Endothelial cell of umbilical vein (primary cell): ENCODE measurements around the gene LIPA. TPM values are rescaled to one million over a fixed set of nuclear protein-coding genes. Genes with fewer than 3 reads are reported as not detected.

Source experiments
- BruUV-seq: library from RNA; stranded (reverse); fragments of 400-500 nt; replicated peaks from 2 replicates; lab custom pipeline; 2021; lab: Mats Ljungman, UMichigan
- CTCF ChIA-PET: fragments of 300-600, 350-600 bp; sonication (Branson Sonifier 250); formaldehyde crosslinking; loops from one replicate; lab custom pipeline; 2021; ENCODE audit warnings: antibody characterized with exemption, inconsistent platforms; lab: Charles Lee
- POLR2A ChIA-PET: fragments of 300-600, 350-600 bp; sonication (Branson Sonifier 250); formaldehyde crosslinking; loops from one replicate; lab custom pipeline; 2021; ENCODE audit warnings: antibody characterized with exemption, inconsistent platforms; lab: Charles Lee
- DNase-seq: peaks from one replicate; pipeline ENCODE4 v3.0.0-alpha.2; 2011; ENCODE audit warnings: low read depth, low spot score
- FAIRE-seq: peaks from 2 replicates; lab custom pipeline; 2011; peaks lifted over from hg19 to GRCh38; lab: Jason Lieb, UNC
- H2AFZ ChIP-seq: 2 replicates; pipeline ENCODE4 v1.6.0; 2012; ENCODE audit warnings: low read depth, low read length, control low read depth, inconsistent platforms
- H3K27ac ChIP-seq: 2 replicates; pipeline ENCODE4 v1.5.1; 2011; ENCODE audit warnings: low read depth, mild to moderate bottlenecking, control low read depth, low read length, moderate library complexity; ENCODE audit not compliant: insufficient read depth
- H3K27me3 ChIP-seq, 2 experiments: 2 replicates each; pipeline versions ENCODE4 v1.6.0 to v1.6.1; 2011; ENCODE audit warnings: low read length in 2 of 2, mixed read lengths in 1 of 2; ENCODE audit not compliant: control insufficient read depth in 2 of 2, insufficient read depth in 2 of 2
- H3K36me3 ChIP-seq, 2 experiments: 2 replicates in 1 of 2; 3 replicates in 1 of 2; pipeline ENCODE4 v1.5.1; 2011; ENCODE audit warnings: low read length in 2 of 2, mild to moderate bottlenecking in 1 of 2, moderate library complexity in 1 of 2; ENCODE audit not compliant: control insufficient read depth in 2 of 2, insufficient read depth in 2 of 2; ENCODE audit errors: extremely low read depth in 1 of 2
- H3K4me1 ChIP-seq: 3 replicates; pipeline ENCODE4 v1.5.1; 2011; ENCODE audit warnings: mild to moderate bottlenecking, low read length; ENCODE audit not compliant: control insufficient read depth, insufficient read depth; ENCODE audit errors: extremely low read depth
- H3K4me2 ChIP-seq: 2 replicates; pipeline ENCODE4 v1.6.1; 2011; ENCODE audit warnings: low read length, control low read depth, mixed read lengths; ENCODE audit not compliant: insufficient read depth
- H3K4me3 ChIP-seq, 3 experiments: fragments of 200-600 bp in 1 of 3; sonication (generic), shearing (Covaris generic) in 1 of 3; replicated peaks in 1 of 3; 2 replicates each; pipeline ENCODE4 v1.5.1; 2011 to 2016; ENCODE audit warnings: control low read depth in 3 of 3, low read length in 3 of 3, mild to moderate bottlenecking in 2 of 3, inconsistent platforms in 1 of 3, low read depth in 1 of 3, moderate library complexity in 1 of 3; ENCODE audit not compliant: insufficient read depth in 1 of 3
- H3K79me2 ChIP-seq: 2 replicates; pipeline ENCODE4 v1.6.0; 2012; ENCODE audit warnings: low read length, inconsistent platforms; ENCODE audit not compliant: control insufficient read depth, insufficient read depth
- H3K9ac ChIP-seq: replicated peaks from 2 replicates; pipeline ENCODE3; 2011; ENCODE audit warnings: low read length, control low read depth; ENCODE audit not compliant: insufficient read depth; ENCODE audit errors: extremely low read depth
- H3K9me1 ChIP-seq: replicated peaks from 3 replicates; pipeline ENCODE4 v1.6.0; 2011; ENCODE audit warnings: mild to moderate bottlenecking, low read length; ENCODE audit not compliant: control insufficient read depth, insufficient read depth; ENCODE audit errors: extremely low read depth
- H3K9me3 ChIP-seq: replicated peaks from 2 replicates; pipeline ENCODE4 v1.5.1; 2012; ENCODE audit warnings: low read length, inconsistent platforms; ENCODE audit not compliant: control insufficient read depth, insufficient read depth
- H4K20me1 ChIP-seq: replicated peaks from 2 replicates; pipeline ENCODE3; 2011; ENCODE audit warnings: mild to moderate bottlenecking, low read length; ENCODE audit not compliant: control insufficient read depth, insufficient read depth; ENCODE audit errors: extremely low read depth
- CTCF ChIP-seq, 2 donors: IDR thresholded peaks; 1 replicate in 1 of 2; 2 replicates in 1 of 2; pipeline ENCODE4 v1.5.1; 2011; ENCODE audit warnings: low read length in 2 of 2, mild to moderate bottlenecking in 2 of 2, moderate library complexity in 2 of 2, control low read depth in 1 of 2, inconsistent platforms in 1 of 2, low read depth in 1 of 2; ENCODE audit not compliant: insufficient read depth in 1 of 2; ENCODE audit errors: extremely low read depth in 1 of 2
- EZH2 ChIP-seq: IDR thresholded peaks from 2 replicates; pipeline ENCODE4 v1.6.1; 2012; ENCODE audit warnings: borderline replicate concordance, low read depth, mild to moderate bottlenecking, moderate library complexity, low read length, inconsistent platforms; ENCODE audit not compliant: severe bottlenecking
- FOS ChIP-seq: IDR thresholded peaks from 2 replicates; pipeline ENCODE4 v1.6.1; 2011; ENCODE audit warnings: mild to moderate bottlenecking, low read length, moderate library complexity, borderline replicate concordance; ENCODE audit not compliant: insufficient read depth
- GATA2 ChIP-seq: IDR thresholded peaks from 2 replicates; pipeline ENCODE4 v1.7.0; 2011; ENCODE audit warnings: low read depth, mild to moderate bottlenecking, moderate library complexity, mixed read lengths, low read length; ENCODE audit not compliant: insufficient read length, insufficient read depth
- JUN ChIP-seq: IDR thresholded peaks from 2 replicates; pipeline ENCODE4 v1.6.1; 2011; ENCODE audit warnings: borderline replicate concordance, low read depth; ENCODE audit not compliant: insufficient read length, insufficient read depth
- MAX ChIP-seq: IDR thresholded peaks from 2 replicates; pipeline ENCODE4 v1.6.1; 2011; ENCODE audit not compliant: insufficient read depth, insufficient read length
- MYC ChIP-seq: IDR thresholded peaks from one replicate; pipeline ENCODE4 v1.6.1; 2011; ENCODE audit warnings: mild to moderate bottlenecking, low read depth, low read length
- POLR2A ChIP-seq: IDR thresholded peaks from 2 replicates; pipeline ENCODE4 v1.6.1; 2012; ENCODE audit warnings: low read depth, mild to moderate bottlenecking, control low read depth, low read length
- POLR2AphosphoS5 ChIP-seq: IDR thresholded peaks from 2 replicates; pipeline ENCODE4 v1.6.1; 2012; ENCODE audit warnings: low read depth, mild to moderate bottlenecking, control low read depth, low read length, moderate library complexity; ENCODE audit not compliant: insufficient read depth
- dilution Hi-C: fragments of 300-500 bp; cut with MboI; formaldehyde crosslinking; loops from one replicate; pipeline ENCODE4 v1.15.0; 2019; ENCODE audit warnings: low sequenced_read_pairs; ENCODE audit not compliant: extremely low pct_ligation_motif_present
- intact Hi-C: fragments of 100-400 bp; cut with micrococcal nuclease; formaldehyde crosslinking; loops from one replicate; pipeline ENCODE4 v1.10.0; 2022
- polyA plus RNA-seq, 4 experiments: library from polyadenylated mRNA; depleted of rRNA in 3 of 4; stranded (reverse) in 3 of 4; unstranded in 1 of 4; fragments of >200 nt; gene quantifications; 2 replicates each; pipeline versions ENCODE4 v1.2.1 to v1.2.3, GENCODE V29; 2011 to 2012; ENCODE audit warnings: missing spikeins in 1 of 4
- total RNA-seq: library from RNA; stranded (reverse); gene quantifications from 2 replicates; pipeline ENCODE4 v1.2.3, GENCODE V29; 2021

Gene LIPA
- total and polyA plus RNA-seq, 2 donors (not counting 3 experiments of a cell fraction or from before 2014, with no cell fraction given) = 24.0 to 41.1 TPM

- CTCF ChIA-PET = interaction anchor here (0.6 to 1.9 kb wide), 3 partner anchors 106 to 151 kb away, joined by 3 to 9 read pairs (median 4); partner anchors contain the start of gene IFIT5
- Histone ChIP-seq H3K4me3 (no peak overlapping the region), H3K27ac (no peak overlapping the region), H3K9ac (no peak overlapping the region), H3K4me2 (no peak overlapping the region), H3K4me1 (no peaks in the 10 kb centered on the region), H2AFZ (no peak overlapping the region), H3K79me2 (no peaks in the 10 kb centered on the region), H3K9me1 (no peaks in the 10 kb centered on the region), H4K20me1 (no peaks in the 10 kb centered on the region), H3K27me3 (peaks cover 56 to 67% of the 10 kb centered on the region in 2 experiments), H3K9me3 (no peaks in the 10 kb centered on the region), H3K36me3 (no peaks in the 10 kb centered on the region)
- TF ChIP-seq MAX = no peak
- TF ChIP-seq POLR2AphosphoS5 = no peak
- TF ChIP-seq JUN = no peak
- no peak for TF ChIP-seq GATA2
- no peak for TF ChIP-seq CTCF (IDR thresholded peaks at IDR 0.05; ENCODE audit: extremely low read depth in 1 of 2, insufficient read depth in 1 of 2, low read depth in 1 of 2, low read length in 2 of 2)
- no peak for TF ChIP-seq MYC
- TF ChIP-seq EZH2 = no peak
- no peak for TF ChIP-seq FOS
- no peak for TF ChIP-seq POLR2A
- intact Hi-C loops = no loop called here
- POLR2A ChIA-PET = no interaction called here
- DNase-seq (no peak), FAIRE-seq (no peak)
- dilution Hi-C loops = no loop called here
- no TSS peak for BruUV-seq
Measured at GRCh38 chr10:89263531-89263930, 12.0 kb upstream of the LIPA start.
